ENCODE results near the gene TMEM130. TPM values are rescaled to one million over a fixed set of nuclear protein-coding genes. Genes with fewer than 3 reads are reported as not detected.
"Not testable (repeated sequence)": the region's sequence is repeated elsewhere in the genome, so short reads cannot be mapped to it uniquely, and the experiment has no call there.

Gene TMEM130
- total RNA-seq, 1 donor from 2014 or later = 4.9 TPM

GRCh38 chr7:98855610-98856422 lies 14.0 kb downstream of the TMEM130 start:
- DNase-seq (ENCODE audit: low spot score in 2 of 2) (no peak), FAIRE-seq (no peak)

GRCh38 chr7:98852826-98853225 lies 17.0 kb downstream of the TMEM130 start:
- FAIRE-seq (no peak), DNase-seq (ENCODE audit: low spot score in 2 of 2) (no peak)

GRCh38 chr7:98848918-98849317 lies 20.9 kb downstream of the TMEM130 start:
- FAIRE-seq (no peak), DNase-seq (ENCODE audit: low spot score in 2 of 2) (no peak)

GRCh38 chr7:98842552-98842951 lies 27.3 kb downstream of the TMEM130 start:
- DNase-seq (ENCODE audit: low spot score in 2 of 2); FAIRE-seq: not testable (repeated sequence)

GRCh38 chr7:98841179-98841997 lies 28.4 kb downstream of the TMEM130 start:
- FAIRE-seq (no peak), DNase-seq (ENCODE audit: low spot score in 2 of 2) (peak; percentile 49 to 69)

GRCh38 chr7:98840722-98841121 lies 29.1 kb downstream of the TMEM130 start:
- FAIRE-seq (no peak), DNase-seq (ENCODE audit: low spot score in 2 of 2) (no peak)

- FAIRE-seq (no peak), DNase-seq (ENCODE audit: low spot score in 2 of 2) (no peak)
Observed at GRCh38 chr7:98840096-98840495, 29.7 kb downstream of the TMEM130 start.

- no peak for DNase-seq (ENCODE audit: low spot score in 2 of 2)
- no peak for FAIRE-seq
Observed at GRCh38 chr7:98837630-98837972, 32.2 kb downstream of the TMEM130 start.

- FAIRE-seq (no peak), DNase-seq (ENCODE audit: low spot score in 2 of 2) (no peak)
Observed at GRCh38 chr7:98836811-98837629, 32.8 kb downstream of the TMEM130 start.

- DNase-seq (ENCODE audit: low spot score in 2 of 2) (no peak), FAIRE-seq (no peak)
Observed at GRCh38 chr7:98834949-98835348, 34.9 kb downstream of the TMEM130 start.

GRCh38 chr7:98833022-98833421 lies 36.8 kb downstream of the TMEM130 start:
- no peak for DNase-seq (ENCODE audit: low spot score in 2 of 2)
- no peak for FAIRE-seq

GRCh38 chr7:98831641-98832221 lies 38.1 kb downstream of the TMEM130 start:
- FAIRE-seq (no peak), DNase-seq (ENCODE audit: low spot score in 2 of 2) (no peak)

- FAIRE-seq = no peak
- DNase-seq (ENCODE audit: low spot score in 2 of 2) = no peak
Observed at GRCh38 chr7:98830972-98831548, 38.8 kb downstream of the TMEM130 start.

- no peak for DNase-seq (ENCODE audit: low spot score in 2 of 2)
- no peak for FAIRE-seq
Observed at GRCh38 chr7:98828368-98828767, 41.4 kb downstream of the TMEM130 start.

- FAIRE-seq (no peak), DNase-seq (ENCODE audit: low spot score in 2 of 2) (no peak)
Observed at GRCh38 chr7:98827258-98827657, 42.6 kb downstream of the TMEM130 start.

GRCh38 chr7:98826811-98827231 lies 43.0 kb downstream of the TMEM130 start:
- peak in 1 of 2 donors; percentile 43 for DNase-seq (ENCODE audit: low spot score in 2 of 2)
- no peak for FAIRE-seq

- DNase-seq (ENCODE audit: low spot score in 2 of 2) = no peak
- no peak for FAIRE-seq
Observed at GRCh38 chr7:98826387-98826786, 43.4 kb downstream of the TMEM130 start.

GRCh38 chr7:98823226-98823625 lies 46.6 kb downstream of the TMEM130 start:
- no peak for FAIRE-seq

GRCh38 chr7:98821348-98821747 lies 48.5 kb downstream of the TMEM130 start:
- DNase-seq (ENCODE audit: low spot score in 2 of 2) (no peak), FAIRE-seq (no peak)

More at GRCh38 chr7:98823226-98823625, 46.6 kb downstream of the TMEM130 start:
- no peak for DNase-seq (ENCODE audit: low spot score in 2 of 2)

Data from frontal cortex (tissue), 4 donors.